SIG-M5 treated with dmso at 0.1 percent for 504 hours (cell line): ENCODE results near the gene PHYHD1.
"Not testable (repeated sequence)": the region's sequence is repeated elsewhere in the genome, so short reads cannot be mapped to it uniquely, and the experiment has no call there.

Source experiments
- DNase-seq: peaks from one replicate; lab custom pipeline; 2025; ENCODE audit not compliant: unreplicated experiment; lab: John Stamatoyannopoulos, UW

Gene PHYHD1

GRCh38 chr9:128947527-128948301, 26.9 kb downstream of the PHYHD1 start, which contains the start of the genes DOLK and NUP188:
DOLK (minus strand) TSS chr9:128947603; CDS start chr9:128947303, 300 bp downstream.
NUP188 (plus strand) TSS chr9:128947699; CDS start chr9:128947720, 21 bp downstream.
- peak; percentile 74 for DNase-seq

GRCh38 chr9:128961403-128961802, 40.6 kb downstream of the PHYHD1 start:
- DNase-seq = not testable (repeated sequence)

GRCh38 chr9:128969491-128969890, 48.7 kb downstream of the PHYHD1 start:
- DNase-seq = no peak

- no peak for DNase-seq
These were observed 52.2 kb downstream of the PHYHD1 start for GRCh38 chr9:128972956-128973355.

- DNase-seq = no peak
These were observed 58.3 kb downstream of the PHYHD1 start for GRCh38 chr9:128979111-128979510.

- DNase-seq = no peak
These were observed 62.8 kb downstream of the PHYHD1 start for GRCh38 chr9:128983536-128983935.

- DNase-seq = no peak
These were observed 65.9 kb downstream of the PHYHD1 start for GRCh38 chr9:128986671-128987070.

- DNase-seq = no peak
These were observed 67.0 kb downstream of the PHYHD1 start for GRCh38 chr9:128987805-128988204.
